BLaER1 treated with 17β-estradiol and CSF1 and Interleukin-3, amounts not matched to agents 10 nM and 100 nM (cell line): Measurements from ENCODE around the gene TH.

ENCODE experiments used
- H3K27ac ChIP-seq, 11 experiments: shearing (Covaris generic); formaldehyde crosslinking; 2 replicates each; pipeline ENCODE4 v1.8.1; 2022
- H3K27me3 ChIP-seq, 11 experiments: shearing (Covaris generic); formaldehyde crosslinking; 2 replicates each; pipeline ENCODE4 v1.8.1; 2022
- H3K36me3 ChIP-seq, 11 experiments: shearing (Covaris generic); formaldehyde crosslinking; 2 replicates each; pipeline ENCODE4 v1.8.1; 2022
- H3K4me1 ChIP-seq, 10 experiments: shearing (Covaris generic); formaldehyde crosslinking; 2 replicates each; pipeline ENCODE4 v1.8.1; 2022
- H3K4me2 ChIP-seq, 11 experiments: shearing (Covaris generic); formaldehyde crosslinking; 2 replicates each; pipeline ENCODE4 v1.8.1; 2022
- H3K4me3 ChIP-seq, 10 experiments: shearing (Covaris generic); formaldehyde crosslinking; 2 replicates each; pipeline ENCODE4 v1.8.1; 2022
- H3K9ac ChIP-seq, 11 experiments: shearing (Covaris generic); formaldehyde crosslinking; 2 replicates each; pipeline ENCODE4 v1.8.1; 2022
- H3K9me3 ChIP-seq, 11 experiments: shearing (Covaris generic); formaldehyde crosslinking; replicated peaks in 1 of 11; 2 replicates each; pipeline ENCODE4 v1.8.1; 2022
- H4K20me1 ChIP-seq, 11 experiments: shearing (Covaris generic); formaldehyde crosslinking; 2 replicates each; pipeline ENCODE4 v1.8.1; 2022
- Cebpa-rat ChIP-seq, 11 experiments: shearing (Covaris generic); IDR thresholded peaks; 2 replicates each; pipeline ENCODE4 v1.8.1; 2022

TH gene

GRCh38 chr11:2169005-2169378, 2.6 kb downstream of the TH start:
- Histone ChIP-seq H3K4me2 (peak overlapping the region in 4 of 11 experiments; percentile 5 to 45 (median 27); a peak in 2 of 22 replicates), H3K9me3 (no peaks in the 10 kb centered on the region), H3K27me3 (peaks cover 35 to 82% (median 70%) of the 10 kb centered on the region in 11 experiments), H3K27ac (no peak overlapping the region), H3K36me3 (no peaks in the 10 kb centered on the region), H4K20me1 (peaks cover 0 to 32% (median 2%) of the 10 kb centered on the region in 11 experiments; a peak in 11 of 22 replicates), H3K9ac (no peak overlapping the region), H3K4me3 (no peak overlapping the region), H3K4me1 (peaks cover 0 to 27% (median 7%) of the 10 kb centered on the region in 10 experiments; a peak in 8 of 20 replicates)
- no peak for TF ChIP-seq Cebpa-rat (IDR thresholded peaks at IDR 0.05)

- H3K4me1 ChIP-seq: peaks cover 0 to 32% (median 7%) of the 10 kb centered on the region in 10 experiments; a peak in 8 of 20 replicates
- peaks cover 0 to 32% (median 0%) of the 10 kb centered on the region in 11 experiments; a peak in 10 of 22 replicates for H4K20me1 ChIP-seq
- H3K4me2 ChIP-seq: no peak overlapping the region
- TF ChIP-seq Cebpa-rat (IDR thresholded peaks at IDR 0.05): no peak
- peaks cover 35 to 84% (median 70%) of the 10 kb centered on the region in 11 experiments for H3K27me3 ChIP-seq
- no peak overlapping the region for H3K27ac ChIP-seq
- no peaks in the 10 kb centered on the region for H3K9me3 ChIP-seq
- H3K9ac ChIP-seq: no peak overlapping the region
- no peak overlapping the region for H3K4me3 ChIP-seq
- H3K36me3 ChIP-seq: no peaks in the 10 kb centered on the region
Observed at GRCh38 chr11:2168286-2169004, 3.2 kb downstream of the TH start.

GRCh38 chr11:2167141-2168045, 4.2 kb downstream of the TH start:
- Histone ChIP-seq H3K36me3 (no peaks in the 10 kb centered on the region), H3K9ac (no peak overlapping the region), H3K9me3 (no peaks in the 10 kb centered on the region), H3K4me1 (peaks cover 0 to 32% (median 7%) of the 10 kb centered on the region in 10 experiments; a peak in 8 of 20 replicates), H3K27ac (no peak overlapping the region), H3K4me3 (no peak overlapping the region), H3K27me3 (peaks cover 35 to 86% (median 69%) of the 10 kb centered on the region in 11 experiments), H4K20me1 (peaks cover 0 to 35% (median 0%) of the 10 kb centered on the region in 11 experiments; a peak in 10 of 22 replicates), H3K4me2 (peak overlapping the region in 1 of 11 experiments; percentile 15; a peak in 2 of 22 replicates)
- TF ChIP-seq Cebpa-rat (IDR thresholded peaks at IDR 0.05): no peak

GRCh38 chr11:2166091-2166851, 5.3 kb downstream of the TH start:
- no peaks in the 10 kb centered on the region for H3K9me3 ChIP-seq
- peak overlapping the region in 1 of 11 experiments; percentile 15; a peak in 2 of 22 replicates for H3K4me2 ChIP-seq
- H3K4me3 ChIP-seq: no peak overlapping the region
- TF ChIP-seq Cebpa-rat (IDR thresholded peaks at IDR 0.05): no peak
- H3K9ac ChIP-seq: no peak overlapping the region
- H3K27ac ChIP-seq: no peak overlapping the region
- H3K27me3 ChIP-seq: peaks cover 35 to 80% (median 59%) of the 10 kb centered on the region in 11 experiments
- H3K4me1 ChIP-seq: peaks cover 0 to 32% (median 7%) of the 10 kb centered on the region in 10 experiments; a peak in 8 of 20 replicates
- no peaks in the 10 kb centered on the region for H3K36me3 ChIP-seq
- H4K20me1 ChIP-seq: peaks cover 0 to 35% (median 0%) of the 10 kb centered on the region in 11 experiments; a peak in 10 of 22 replicates

GRCh38 chr11:2165571-2165970, 6.0 kb downstream of the TH start:
- Histone ChIP-seq H3K9ac (0 out of 22 replicates have a peak overlapping the region, but pooled peaks of 1 of the 11 experiments have one; percentile 33), H3K4me3 (no peak overlapping the region), H4K20me1 (peaks cover 0 to 41% (median 0%) of the 10 kb centered on the region in 11 experiments; a peak in 10 of 22 replicates), H3K4me2 (peak overlapping the region in 4 of 11 experiments; percentile 6 to 19 (median 12); a peak in 6 of 22 replicates), H3K9me3 (no peaks in the 10 kb centered on the region), H3K27ac (no peak overlapping the region), H3K27me3 (peaks cover 35 to 77% (median 56%) of the 10 kb centered on the region in 11 experiments), H3K36me3 (no peaks in the 10 kb centered on the region), H3K4me1 (peaks cover 0 to 32% (median 7%) of the 10 kb centered on the region in 10 experiments; a peak in 8 of 20 replicates)
- no peak for TF ChIP-seq Cebpa-rat (IDR thresholded peaks at IDR 0.05)

GRCh38 chr11:2164861-2165555, 6.6 kb downstream of the TH start:
- peaks cover 0 to 47% (median 0%) of the 10 kb centered on the region in 11 experiments; a peak in 10 of 22 replicates for H4K20me1 ChIP-seq
- H3K27ac ChIP-seq: no peak overlapping the region
- H3K9me3 ChIP-seq: no peaks in the 10 kb centered on the region
- peaks cover 31 to 77% (median 51%) of the 10 kb centered on the region in 11 experiments for H3K27me3 ChIP-seq
- peak overlapping the region in 4 of 11 experiments; percentile 6 to 19 (median 12); a peak in 6 of 22 replicates for H3K4me2 ChIP-seq
- no peak for TF ChIP-seq Cebpa-rat (IDR thresholded peaks at IDR 0.05)
- H3K36me3 ChIP-seq: no peaks in the 10 kb centered on the region
- H3K9ac ChIP-seq: 0 out of 22 replicates have a peak overlapping the region, but pooled peaks of 1 of the 11 experiments have one; percentile 33
- H3K4me3 ChIP-seq: no peak overlapping the region
- peaks cover 0 to 32% (median 7%) of the 10 kb centered on the region in 10 experiments; a peak in 8 of 20 replicates for H3K4me1 ChIP-seq

- Histone ChIP-seq H3K9me3 (no peaks in the 10 kb centered on the region), H4K20me1 (peaks cover 0 to 47% (median 0%) of the 10 kb centered on the region in 11 experiments; a peak in 10 of 22 replicates), H3K4me1 (peaks cover 0 to 24% (median 0%) of the 10 kb centered on the region in 10 experiments; a peak in 5 of 20 replicates), H3K27me3 (peaks cover 21 to 74% (median 42%) of the 10 kb centered on the region in 11 experiments), H3K36me3 (no peaks in the 10 kb centered on the region), H3K9ac (no peak overlapping the region), H3K4me2 (no peak overlapping the region; a peak in 2 of 22 replicates), H3K4me3 (no peak overlapping the region), H3K27ac (no peak overlapping the region)
- no peak for TF ChIP-seq Cebpa-rat (IDR thresholded peaks at IDR 0.05)
Observed at GRCh38 chr11:2164081-2164480, 7.5 kb downstream of the TH start.
